WTC11 (cell line): Measurements from ENCODE around the gene STYXL2. TPM values are rescaled to one million over a fixed set of nuclear protein-coding genes. Genes with fewer than 3 reads are reported as not detected.

Source experiments
- ATAC-seq: fragments of 200-7000 bp; cut with Tn5 transposase; 2 replicates; pipeline ENCODE4 v1.10.0; 2021; ENCODE audit warnings: mild to moderate bottlenecking, moderate library complexity
- CTCF ChIA-PET: fragments of 300-600 bp; sonication (Branson Sonifier 250); formaldehyde crosslinking; loops from one replicate; lab custom pipeline; 2021; ENCODE audit warnings: antibody characterized with exemption; lab: Charles Lee
- POLR2A ChIA-PET: fragments of 350-600 bp; sonication (Branson Sonifier 250); formaldehyde crosslinking; loops from one replicate; lab custom pipeline; 2021; ENCODE audit warnings: antibody characterized with exemption; lab: Charles Lee
- DNase-seq: peaks from one replicate; pipeline ENCODE4 v3.0.0; 2021; ENCODE audit warnings: low spot score
- H3K27ac Mint-ChIP-seq: 2 replicates; pipeline ENCODE4 v1.8.0; 2021; ENCODE audit warnings: mixed read lengths
- H3K27me3 Mint-ChIP-seq: 2 replicates; pipeline ENCODE4 v1.8.0; 2021; ENCODE audit warnings: low read depth, mild to moderate bottlenecking, moderate library complexity, mixed read lengths
- H3K36me3 Mint-ChIP-seq: 2 replicates; pipeline ENCODE4 v1.8.0; 2021; ENCODE audit warnings: mixed read lengths
- H3K4me1 Mint-ChIP-seq: 2 replicates; pipeline ENCODE4 v1.8.0; 2022; ENCODE audit warnings: mixed read lengths
- H3K4me3 Mint-ChIP-seq: 2 replicates; pipeline ENCODE4 v1.8.0; 2021; ENCODE audit warnings: mild to moderate bottlenecking, moderate library complexity, mixed read lengths
- H3K9me3 Mint-ChIP-seq: 2 replicates; pipeline ENCODE4 v1.8.0; 2021; ENCODE audit warnings: mixed read lengths
- ATF1 ChIP-seq: sonication (generic); formaldehyde crosslinking; IDR thresholded peaks from 2 replicates; pipeline ENCODE4 v1.8.1; 2023; ENCODE audit warnings: mild to moderate bottlenecking, moderate library complexity, missing genetic modification reagents
- HMGA2 ChIP-seq: fragments of 250-450 bp; sonication (Bioruptor Pico); IDR thresholded peaks from 2 replicates; pipeline ENCODE4 v1.4.0; 2021; ENCODE audit warnings: mild to moderate bottlenecking, moderate library complexity
- IRF2 ChIP-seq: sonication (generic); formaldehyde crosslinking; IDR thresholded peaks from 2 replicates; pipeline ENCODE4 v1.8.0; 2022; ENCODE audit warnings: low read depth, missing genetic modification reagents, borderline replicate concordance
- MXD4 ChIP-seq: fragments of 250-450 bp; sonication (Bioruptor Pico); IDR thresholded peaks from 2 replicates; pipeline ENCODE4 v1.8.0; 2021; ENCODE audit warnings: mild to moderate bottlenecking, moderate library complexity, borderline replicate concordance
- MYBL2 ChIP-seq: sonication (generic); formaldehyde crosslinking; IDR thresholded peaks from 2 replicates; pipeline ENCODE4 v1.8.1; 2023; ENCODE audit warnings: mild to moderate bottlenecking, moderate library complexity, missing genetic modification reagents
- ZNF416 ChIP-seq: fragments of 250-450 bp; sonication (Bioruptor Pico); IDR thresholded peaks from 2 replicates; pipeline ENCODE4 v1.9.0; 2021; ENCODE audit warnings: mild to moderate bottlenecking, inconsistent platforms
- ZNF671 ChIP-seq: fragments of 250-450 bp; sonication (Bioruptor Pico); IDR thresholded peaks from 2 replicates; pipeline ENCODE4 v1.8.0; 2021; ENCODE audit warnings: mild to moderate bottlenecking
- total RNA-seq: library from RNA; stranded (reverse); gene quantifications from 3 replicates; pipeline ENCODE4 v1.2.3, GENCODE V29; 2021
- TF ChIP-seq, protein P1 (sequence below): fragments of 250-450 bp; sonication (Bioruptor Pico); IDR thresholded peaks from 2 replicates; pipeline ENCODE4 v1.9.0; 2021; ENCODE audit warnings: mild to moderate bottlenecking, borderline replicate concordance
- TF ChIP-seq, protein P2 (sequence below): sonication (generic); formaldehyde crosslinking; conservative IDR thresholded peaks from 2 replicates; pipeline ENCODE4 v1.8.1; 2022; ENCODE audit warnings: mild to moderate bottlenecking, missing genetic modification reagents
- TF ChIP-seq, protein P3 (sequence below): sonication (generic); formaldehyde crosslinking; IDR thresholded peaks from 2 replicates; pipeline ENCODE4 v1.8.0; 2023; ENCODE audit warnings: mild to moderate bottlenecking, missing genetic modification reagents
- TF ChIP-seq, protein P4 (sequence below): sonication (generic); formaldehyde crosslinking; IDR thresholded peaks from 2 replicates; pipeline ENCODE4 v1.8.0; 2022; ENCODE audit warnings: missing genetic modification reagents
- TF ChIP-seq, protein P5 (sequence below): sonication (generic); formaldehyde crosslinking; IDR thresholded peaks from 2 replicates; pipeline ENCODE4 v1.8.1; 2022; ENCODE audit warnings: low read depth, missing genetic modification reagents, borderline replicate concordance
- TF ChIP-seq, protein P6 (sequence below): sonication (generic); formaldehyde crosslinking; IDR thresholded peaks from 2 replicates; pipeline ENCODE4 v1.8.0; 2023; ENCODE audit warnings: missing genetic modification reagents
- TF ChIP-seq, protein P7 (sequence below): fragments of 250-450 bp; sonication (Bioruptor Pico); IDR thresholded peaks from 2 replicates; pipeline ENCODE4 v1.8.0; 2021; ENCODE audit warnings: mild to moderate bottlenecking
- TF ChIP-seq, protein P8 (sequence below): sonication (generic); formaldehyde crosslinking; IDR thresholded peaks from 2 replicates; pipeline ENCODE4 v1.8.1; 2023; ENCODE audit warnings: mild to moderate bottlenecking, missing genetic modification reagents, moderate library complexity

STYXL2 gene
- total RNA-seq, 1 experiment from 2014 or later: 0.59 TPM

DNA sequence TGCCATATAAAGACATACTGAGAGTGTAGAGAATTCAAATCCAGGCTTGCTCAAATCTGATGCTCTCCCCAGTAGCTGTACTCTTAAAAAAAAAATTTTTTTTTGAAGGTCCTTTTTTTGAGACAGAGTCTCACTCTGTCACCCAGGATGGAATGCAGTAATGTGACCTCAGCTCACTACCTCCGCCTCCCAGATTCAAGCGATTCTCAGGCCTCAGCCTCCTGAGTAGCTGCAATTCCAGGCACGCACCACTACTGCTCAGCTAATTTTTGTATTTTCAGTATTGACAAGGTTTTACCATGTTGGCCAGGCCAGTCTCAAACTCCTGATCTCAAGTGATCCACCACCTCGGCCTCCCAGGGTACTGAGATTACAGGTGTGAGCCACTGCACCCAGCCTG, 28.7 kb downstream of the STYXL2 start:
- no peak for DNase-seq
- Mint-ChIP-seq H3K27me3 (peaks cover 18% of the 10 kb centered on the region), H3K36me3 (no peaks in the 10 kb centered on the region), H3K9me3 (no peaks in the 10 kb centered on the region), H3K4me1 (peaks cover 49% of the 10 kb centered on the region), H3K27ac (no peak overlapping the region), H3K4me3 (no peak overlapping the region)
- POLR2A ChIA-PET: interaction anchor here (1.5 kb wide), 1 partner anchor 40 kb away, joined by 7 read pairs; no protein-coding TSS in a partner anchor
- CTCF ChIA-PET: interaction anchor here (0.6 to 2.2 kb wide), 8 partner anchors 40 to 417 kb away, joined by 3 to 15 read pairs (median 4); partner anchors contain the start of gene POU2F1
- no peak for TF ChIP-seq MYBL2
- no peak for TF ChIP-seq IRF2 (CRISPR knock-in tag)
- TF ChIP-seq ZNF671 (CRISPR knock-in tag): no peak
- TF ChIP-seq, protein P1, sequence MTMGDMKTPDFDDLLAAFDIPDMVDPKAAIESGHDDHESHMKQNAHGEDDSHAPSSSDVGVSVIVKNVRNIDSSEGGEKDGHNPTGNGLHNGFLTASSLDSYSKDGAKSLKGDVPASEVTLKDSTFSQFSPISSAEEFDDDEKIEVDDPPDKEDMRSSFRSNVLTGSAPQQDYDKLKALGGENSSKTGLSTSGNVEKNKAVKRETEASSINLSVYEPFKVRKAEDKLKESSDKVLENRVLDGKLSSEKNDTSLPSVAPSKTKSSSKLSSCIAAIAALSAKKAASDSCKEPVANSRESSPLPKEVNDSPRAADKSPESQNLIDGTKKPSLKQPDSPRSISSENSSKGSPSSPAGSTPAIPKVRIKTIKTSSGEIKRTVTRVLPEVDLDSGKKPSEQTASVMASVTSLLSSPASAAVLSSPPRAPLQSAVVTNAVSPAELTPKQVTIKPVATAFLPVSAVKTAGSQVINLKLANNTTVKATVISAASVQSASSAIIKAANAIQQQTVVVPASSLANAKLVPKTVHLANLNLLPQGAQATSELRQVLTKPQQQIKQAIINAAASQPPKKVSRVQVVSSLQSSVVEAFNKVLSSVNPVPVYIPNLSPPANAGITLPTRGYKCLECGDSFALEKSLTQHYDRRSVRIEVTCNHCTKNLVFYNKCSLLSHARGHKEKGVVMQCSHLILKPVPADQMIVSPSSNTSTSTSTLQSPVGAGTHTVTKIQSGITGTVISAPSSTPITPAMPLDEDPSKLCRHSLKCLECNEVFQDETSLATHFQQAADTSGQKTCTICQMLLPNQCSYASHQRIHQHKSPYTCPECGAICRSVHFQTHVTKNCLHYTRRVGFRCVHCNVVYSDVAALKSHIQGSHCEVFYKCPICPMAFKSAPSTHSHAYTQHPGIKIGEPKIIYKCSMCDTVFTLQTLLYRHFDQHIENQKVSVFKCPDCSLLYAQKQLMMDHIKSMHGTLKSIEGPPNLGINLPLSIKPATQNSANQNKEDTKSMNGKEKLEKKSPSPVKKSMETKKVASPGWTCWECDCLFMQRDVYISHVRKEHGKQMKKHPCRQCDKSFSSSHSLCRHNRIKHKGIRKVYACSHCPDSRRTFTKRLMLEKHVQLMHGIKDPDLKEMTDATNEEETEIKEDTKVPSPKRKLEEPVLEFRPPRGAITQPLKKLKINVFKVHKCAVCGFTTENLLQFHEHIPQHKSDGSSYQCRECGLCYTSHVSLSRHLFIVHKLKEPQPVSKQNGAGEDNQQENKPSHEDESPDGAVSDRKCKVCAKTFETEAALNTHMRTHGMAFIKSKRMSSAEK: no peak
- TF ChIP-seq, protein P2, sequence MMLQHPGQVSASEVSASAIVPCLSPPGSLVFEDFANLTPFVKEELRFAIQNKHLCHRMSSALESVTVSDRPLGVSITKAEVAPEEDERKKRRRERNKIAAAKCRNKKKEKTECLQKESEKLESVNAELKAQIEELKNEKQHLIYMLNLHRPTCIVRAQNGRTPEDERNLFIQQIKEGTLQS (CRISPR knock-in tag): no peak
- TF ChIP-seq, protein P3, sequence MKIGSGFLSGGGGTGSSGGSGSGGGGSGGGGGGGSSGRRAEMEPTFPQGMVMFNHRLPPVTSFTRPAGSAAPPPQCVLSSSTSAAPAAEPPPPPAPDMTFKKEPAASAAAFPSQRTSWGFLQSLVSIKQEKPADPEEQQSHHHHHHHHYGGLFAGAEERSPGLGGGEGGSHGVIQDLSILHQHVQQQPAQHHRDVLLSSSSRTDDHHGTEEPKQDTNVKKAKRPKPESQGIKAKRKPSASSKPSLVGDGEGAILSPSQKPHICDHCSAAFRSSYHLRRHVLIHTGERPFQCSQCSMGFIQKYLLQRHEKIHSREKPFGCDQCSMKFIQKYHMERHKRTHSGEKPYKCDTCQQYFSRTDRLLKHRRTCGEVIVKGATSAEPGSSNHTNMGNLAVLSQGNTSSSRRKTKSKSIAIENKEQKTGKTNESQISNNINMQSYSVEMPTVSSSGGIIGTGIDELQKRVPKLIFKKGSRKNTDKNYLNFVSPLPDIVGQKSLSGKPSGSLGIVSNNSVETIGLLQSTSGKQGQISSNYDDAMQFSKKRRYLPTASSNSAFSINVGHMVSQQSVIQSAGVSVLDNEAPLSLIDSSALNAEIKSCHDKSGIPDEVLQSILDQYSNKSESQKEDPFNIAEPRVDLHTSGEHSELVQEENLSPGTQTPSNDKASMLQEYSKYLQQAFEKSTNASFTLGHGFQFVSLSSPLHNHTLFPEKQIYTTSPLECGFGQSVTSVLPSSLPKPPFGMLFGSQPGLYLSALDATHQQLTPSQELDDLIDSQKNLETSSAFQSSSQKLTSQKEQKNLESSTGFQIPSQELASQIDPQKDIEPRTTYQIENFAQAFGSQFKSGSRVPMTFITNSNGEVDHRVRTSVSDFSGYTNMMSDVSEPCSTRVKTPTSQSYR (CRISPR knock-in tag): no peak
- TF ChIP-seq MXD4 (CRISPR knock-in tag): no peak
- TF ChIP-seq ATF1 (CRISPR knock-in tag): no peak
- TF ChIP-seq, protein P4, sequence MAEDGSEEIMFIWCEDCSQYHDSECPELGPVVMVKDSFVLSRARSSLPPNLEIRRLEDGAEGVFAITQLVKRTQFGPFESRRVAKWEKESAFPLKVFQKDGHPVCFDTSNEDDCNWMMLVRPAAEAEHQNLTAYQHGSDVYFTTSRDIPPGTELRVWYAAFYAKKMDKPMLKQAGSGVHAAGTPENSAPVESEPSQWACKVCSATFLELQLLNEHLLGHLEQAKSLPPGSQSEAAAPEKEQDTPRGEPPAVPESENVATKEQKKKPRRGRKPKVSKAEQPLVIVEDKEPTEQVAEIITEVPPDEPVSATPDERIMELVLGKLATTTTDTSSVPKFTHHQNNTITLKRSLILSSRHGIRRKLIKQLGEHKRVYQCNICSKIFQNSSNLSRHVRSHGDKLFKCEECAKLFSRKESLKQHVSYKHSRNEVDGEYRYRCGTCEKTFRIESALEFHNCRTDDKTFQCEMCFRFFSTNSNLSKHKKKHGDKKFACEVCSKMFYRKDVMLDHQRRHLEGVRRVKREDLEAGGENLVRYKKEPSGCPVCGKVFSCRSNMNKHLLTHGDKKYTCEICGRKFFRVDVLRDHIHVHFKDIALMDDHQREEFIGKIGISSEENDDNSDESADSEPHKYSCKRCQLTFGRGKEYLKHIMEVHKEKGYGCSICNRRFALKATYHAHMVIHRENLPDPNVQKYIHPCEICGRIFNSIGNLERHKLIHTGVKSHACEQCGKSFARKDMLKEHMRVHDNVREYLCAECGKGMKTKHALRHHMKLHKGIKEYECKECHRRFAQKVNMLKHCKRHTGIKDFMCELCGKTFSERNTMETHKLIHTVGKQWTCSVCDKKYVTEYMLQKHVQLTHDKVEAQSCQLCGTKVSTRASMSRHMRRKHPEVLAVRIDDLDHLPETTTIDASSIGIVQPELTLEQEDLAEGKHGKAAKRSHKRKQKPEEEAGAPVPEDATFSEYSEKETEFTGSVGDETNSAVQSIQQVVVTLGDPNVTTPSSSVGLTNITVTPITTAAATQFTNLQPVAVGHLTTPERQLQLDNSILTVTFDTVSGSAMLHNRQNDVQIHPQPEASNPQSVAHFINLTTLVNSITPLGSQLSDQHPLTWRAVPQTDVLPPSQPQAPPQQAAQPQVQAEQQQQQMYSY: no peak
- TF ChIP-seq HMGA2 (CRISPR knock-in tag): no peak
- TF ChIP-seq, protein P5, sequence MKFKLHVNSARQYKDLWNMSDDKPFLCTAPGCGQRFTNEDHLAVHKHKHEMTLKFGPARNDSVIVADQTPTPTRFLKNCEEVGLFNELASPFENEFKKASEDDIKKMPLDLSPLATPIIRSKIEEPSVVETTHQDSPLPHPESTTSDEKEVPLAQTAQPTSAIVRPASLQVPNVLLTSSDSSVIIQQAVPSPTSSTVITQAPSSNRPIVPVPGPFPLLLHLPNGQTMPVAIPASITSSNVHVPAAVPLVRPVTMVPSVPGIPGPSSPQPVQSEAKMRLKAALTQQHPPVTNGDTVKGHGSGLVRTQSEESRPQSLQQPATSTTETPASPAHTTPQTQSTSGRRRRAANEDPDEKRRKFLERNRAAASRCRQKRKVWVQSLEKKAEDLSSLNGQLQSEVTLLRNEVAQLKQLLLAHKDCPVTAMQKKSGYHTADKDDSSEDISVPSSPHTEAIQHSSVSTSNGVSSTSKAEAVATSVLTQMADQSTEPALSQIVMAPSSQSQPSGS (CRISPR knock-in tag): no peak
- peak; percentile 25; the same call in 1 of the 2 replicates for ATAC-seq

DNA sequence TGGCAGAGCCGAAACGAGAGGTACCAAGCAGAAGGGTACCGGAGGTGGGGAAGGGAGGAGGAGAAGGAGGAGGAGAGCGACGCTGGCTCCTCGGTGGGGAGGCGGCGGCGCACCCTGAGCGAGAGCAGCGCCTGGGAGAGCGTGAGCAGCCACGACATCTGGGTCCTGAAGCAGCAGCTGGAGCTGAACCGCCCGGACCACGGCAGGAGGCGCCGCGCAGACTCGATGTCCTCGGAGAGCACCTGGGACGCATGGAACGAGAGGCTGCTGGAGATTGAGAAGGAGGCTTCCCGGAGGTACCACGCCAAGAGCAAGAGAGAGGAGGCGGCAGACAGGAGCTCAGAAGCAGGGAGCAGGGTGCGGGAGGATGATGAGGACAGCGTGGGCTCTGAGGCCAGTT, 32.4 kb downstream of the STYXL2 start:
- no peak for ATAC-seq
- CTCF ChIA-PET: interaction anchor here (0.5 to 1.9 kb wide), 3 partner anchors 23 to 94 kb away, joined by 3 to 7 read pairs (median 4); partner anchors contain the start of gene POU2F1
- no peaks in the 10 kb centered on the region for H3K9me3 Mint-ChIP-seq
- H3K4me3 Mint-ChIP-seq: no peak overlapping the region
- H3K27ac Mint-ChIP-seq: no peak overlapping the region
- POLR2A ChIA-PET: no interaction called here
- no peaks in the 10 kb centered on the region for H3K36me3 Mint-ChIP-seq
- no peak for DNase-seq
- peaks cover 19% of the 10 kb centered on the region for H3K27me3 Mint-ChIP-seq
- peaks cover 30% of the 10 kb centered on the region for H3K4me1 Mint-ChIP-seq
- no peak for TF ChIP-seq ATF1 (CRISPR knock-in tag)
- TF ChIP-seq, protein P6, sequence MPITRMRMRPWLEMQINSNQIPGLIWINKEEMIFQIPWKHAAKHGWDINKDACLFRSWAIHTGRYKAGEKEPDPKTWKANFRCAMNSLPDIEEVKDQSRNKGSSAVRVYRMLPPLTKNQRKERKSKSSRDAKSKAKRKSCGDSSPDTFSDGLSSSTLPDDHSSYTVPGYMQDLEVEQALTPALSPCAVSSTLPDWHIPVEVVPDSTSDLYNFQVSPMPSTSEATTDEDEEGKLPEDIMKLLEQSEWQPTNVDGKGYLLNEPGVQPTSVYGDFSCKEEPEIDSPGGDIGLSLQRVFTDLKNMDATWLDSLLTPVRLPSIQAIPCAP (CRISPR knock-in tag): no peak
- TF ChIP-seq, protein P7, sequence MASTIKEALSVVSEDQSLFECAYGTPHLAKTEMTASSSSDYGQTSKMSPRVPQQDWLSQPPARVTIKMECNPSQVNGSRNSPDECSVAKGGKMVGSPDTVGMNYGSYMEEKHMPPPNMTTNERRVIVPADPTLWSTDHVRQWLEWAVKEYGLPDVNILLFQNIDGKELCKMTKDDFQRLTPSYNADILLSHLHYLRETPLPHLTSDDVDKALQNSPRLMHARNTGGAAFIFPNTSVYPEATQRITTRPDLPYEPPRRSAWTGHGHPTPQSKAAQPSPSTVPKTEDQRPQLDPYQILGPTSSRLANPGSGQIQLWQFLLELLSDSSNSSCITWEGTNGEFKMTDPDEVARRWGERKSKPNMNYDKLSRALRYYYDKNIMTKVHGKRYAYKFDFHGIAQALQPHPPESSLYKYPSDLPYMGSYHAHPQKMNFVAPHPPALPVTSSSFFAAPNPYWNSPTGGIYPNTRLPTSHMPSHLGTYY (CRISPR knock-in tag): no peak
- TF ChIP-seq, protein P3 (CRISPR knock-in tag): no peak
- TF ChIP-seq, protein P8, sequence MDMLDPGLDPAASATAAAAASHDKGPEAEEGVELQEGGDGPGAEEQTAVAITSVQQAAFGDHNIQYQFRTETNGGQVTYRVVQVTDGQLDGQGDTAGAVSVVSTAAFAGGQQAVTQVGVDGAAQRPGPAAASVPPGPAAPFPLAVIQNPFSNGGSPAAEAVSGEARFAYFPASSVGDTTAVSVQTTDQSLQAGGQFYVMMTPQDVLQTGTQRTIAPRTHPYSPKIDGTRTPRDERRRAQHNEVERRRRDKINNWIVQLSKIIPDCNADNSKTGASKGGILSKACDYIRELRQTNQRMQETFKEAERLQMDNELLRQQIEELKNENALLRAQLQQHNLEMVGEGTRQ (CRISPR knock-in tag): no peak
- no peak for TF ChIP-seq ZNF416 (CRISPR knock-in tag)
